Keratinocyte (primary cell): Measurements from ENCODE around the gene AGRN.

Experiments
- EZH2 ChIP-seq: IDR thresholded peaks from one replicate; pipeline ENCODE4 v1.6.1; 2012; ENCODE audit warnings: inconsistent platforms, mild to moderate bottlenecking, low read length, moderate library complexity
- TF ChIP-seq, protein P1 (sequence below), 3 experiments: IDR thresholded peaks in 1 of 3; conservative IDR thresholded peaks in 1 of 3; optimal IDR thresholded peaks in 1 of 3; 2 replicates in 2 of 3; 3 replicates in 1 of 3; pipeline versions ENCODE3 to v1.5.1; 2011; ENCODE audit warnings: low read length in 3 of 3, mild to moderate bottlenecking in 3 of 3, moderate library complexity in 2 of 3, control low read depth in 1 of 3, inconsistent platforms in 1 of 3; ENCODE audit not compliant: insufficient read depth in 2 of 3; ENCODE audit errors: extremely low read depth in 1 of 3

DNA sequence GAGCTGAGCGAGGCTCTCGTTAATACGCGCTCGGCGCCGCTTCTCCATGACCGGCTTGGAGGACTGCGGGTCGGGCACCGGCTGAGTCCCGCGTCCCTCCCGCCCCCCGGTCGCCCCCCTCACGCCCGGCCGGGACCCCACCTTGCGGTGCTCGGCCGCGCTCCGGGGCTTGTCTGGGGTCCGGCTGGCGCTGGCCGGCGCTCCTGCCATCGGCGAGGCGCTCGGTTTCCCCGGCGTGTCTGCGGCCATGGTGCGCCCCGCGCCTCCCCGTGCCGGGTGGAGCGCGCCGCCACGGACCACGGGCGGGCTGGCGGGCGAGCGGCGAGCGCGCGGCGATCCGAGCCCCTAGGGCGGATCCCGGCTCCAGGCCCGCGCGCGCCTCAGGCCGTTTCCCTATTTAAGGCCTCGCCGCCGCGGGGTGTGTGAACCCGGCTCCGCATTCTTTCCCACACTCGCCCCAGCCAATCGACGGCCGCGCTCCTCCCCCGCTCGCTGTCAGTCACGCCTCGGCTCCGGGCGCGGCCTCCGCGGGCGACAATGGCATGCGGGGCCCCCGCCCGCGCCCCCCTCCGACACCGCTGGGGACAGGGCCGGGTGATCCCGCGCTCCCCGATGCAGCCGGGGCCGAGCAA lies 20.1 kb upstream of the AGRN start, which contains the start of gene HES4:
- TF ChIP-seq, protein P1, sequence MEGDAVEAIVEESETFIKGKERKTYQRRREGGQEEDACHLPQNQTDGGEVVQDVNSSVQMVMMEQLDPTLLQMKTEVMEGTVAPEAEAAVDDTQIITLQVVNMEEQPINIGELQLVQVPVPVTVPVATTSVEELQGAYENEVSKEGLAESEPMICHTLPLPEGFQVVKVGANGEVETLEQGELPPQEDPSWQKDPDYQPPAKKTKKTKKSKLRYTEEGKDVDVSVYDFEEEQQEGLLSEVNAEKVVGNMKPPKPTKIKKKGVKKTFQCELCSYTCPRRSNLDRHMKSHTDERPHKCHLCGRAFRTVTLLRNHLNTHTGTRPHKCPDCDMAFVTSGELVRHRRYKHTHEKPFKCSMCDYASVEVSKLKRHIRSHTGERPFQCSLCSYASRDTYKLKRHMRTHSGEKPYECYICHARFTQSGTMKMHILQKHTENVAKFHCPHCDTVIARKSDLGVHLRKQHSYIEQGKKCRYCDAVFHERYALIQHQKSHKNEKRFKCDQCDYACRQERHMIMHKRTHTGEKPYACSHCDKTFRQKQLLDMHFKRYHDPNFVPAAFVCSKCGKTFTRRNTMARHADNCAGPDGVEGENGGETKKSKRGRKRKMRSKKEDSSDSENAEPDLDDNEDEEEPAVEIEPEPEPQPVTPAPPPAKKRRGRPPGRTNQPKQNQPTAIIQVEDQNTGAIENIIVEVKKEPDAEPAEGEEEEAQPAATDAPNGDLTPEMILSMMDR (optimal IDR thresholded peaks at IDR 0.05 in 1 of 3, IDR thresholded peaks at IDR 0.05 in 1 of 3, conservative IDR thresholded peaks at IDR 0.05 in 1 of 3; ENCODE audit: extremely low read depth in 1 of 3, insufficient read depth in 2 of 3, low read length in 3 of 3): no peak
- no peak for TF ChIP-seq EZH2
